ENCODE measurements around the gene FOXL3.

DNA sequence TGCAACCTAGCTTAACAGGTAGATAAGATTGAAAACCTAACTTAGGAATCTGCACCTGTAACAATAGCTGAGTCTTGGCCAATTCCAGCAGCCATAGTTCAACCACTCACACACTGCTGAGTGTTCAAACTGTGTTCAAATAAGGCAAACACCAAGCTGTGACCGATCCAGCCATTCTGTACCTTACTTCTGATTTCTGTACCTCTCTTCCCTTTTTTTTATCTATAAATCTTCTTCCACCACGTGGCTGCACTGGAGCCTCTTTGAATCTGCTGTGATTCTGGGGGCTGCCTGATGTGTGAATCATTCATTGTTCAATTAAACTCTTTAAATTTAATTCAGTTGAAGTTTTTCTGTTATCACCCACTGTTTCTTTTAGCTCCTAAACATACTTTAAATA lies 15.7 kb upstream of the FOXL3 start:
- TF ChIP-seq, protein P1, sequence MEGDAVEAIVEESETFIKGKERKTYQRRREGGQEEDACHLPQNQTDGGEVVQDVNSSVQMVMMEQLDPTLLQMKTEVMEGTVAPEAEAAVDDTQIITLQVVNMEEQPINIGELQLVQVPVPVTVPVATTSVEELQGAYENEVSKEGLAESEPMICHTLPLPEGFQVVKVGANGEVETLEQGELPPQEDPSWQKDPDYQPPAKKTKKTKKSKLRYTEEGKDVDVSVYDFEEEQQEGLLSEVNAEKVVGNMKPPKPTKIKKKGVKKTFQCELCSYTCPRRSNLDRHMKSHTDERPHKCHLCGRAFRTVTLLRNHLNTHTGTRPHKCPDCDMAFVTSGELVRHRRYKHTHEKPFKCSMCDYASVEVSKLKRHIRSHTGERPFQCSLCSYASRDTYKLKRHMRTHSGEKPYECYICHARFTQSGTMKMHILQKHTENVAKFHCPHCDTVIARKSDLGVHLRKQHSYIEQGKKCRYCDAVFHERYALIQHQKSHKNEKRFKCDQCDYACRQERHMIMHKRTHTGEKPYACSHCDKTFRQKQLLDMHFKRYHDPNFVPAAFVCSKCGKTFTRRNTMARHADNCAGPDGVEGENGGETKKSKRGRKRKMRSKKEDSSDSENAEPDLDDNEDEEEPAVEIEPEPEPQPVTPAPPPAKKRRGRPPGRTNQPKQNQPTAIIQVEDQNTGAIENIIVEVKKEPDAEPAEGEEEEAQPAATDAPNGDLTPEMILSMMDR (IDR thresholded peaks at IDR 0.05): no peak
- no peak for TF ChIP-seq EZH2 (IDR thresholded peaks at IDR 0.05; ENCODE audit: borderline replicate concordance, insufficient read depth, low read depth, low read length, poor library complexity, severe bottlenecking)
